ENCODE measurements around the gene NFATC2.

Gene NFATC2

GRCh38 chr20:51412951-51413481, 129.5 kb downstream of the NFATC2 start:
- H3F3A ChIP-seq (ENCODE audit: insufficient read depth) = no peaks in the 10 kb centered on the region
- no peaks in the 10 kb centered on the region for H3K9me3 ChIP-seq (ENCODE audit: insufficient read depth, low read length)
- H3K9ac ChIP-seq (ENCODE audit: low read length) = no peak overlapping the region
- H3K4me2 ChIP-seq (ENCODE audit: low read depth, low read length, poor library complexity, severe bottlenecking) = no peak overlapping the region
- no peak overlapping the region for H3K27ac ChIP-seq (ENCODE audit: low read depth, low read length)
- no peaks in the 10 kb centered on the region for H3K36me3 ChIP-seq (ENCODE audit: low read length)
- no peak for TF ChIP-seq EZH2phosphoT487 (conservative IDR thresholded peaks at IDR 0.05; ENCODE audit: low read length)
- TF ChIP-seq, protein P1, sequence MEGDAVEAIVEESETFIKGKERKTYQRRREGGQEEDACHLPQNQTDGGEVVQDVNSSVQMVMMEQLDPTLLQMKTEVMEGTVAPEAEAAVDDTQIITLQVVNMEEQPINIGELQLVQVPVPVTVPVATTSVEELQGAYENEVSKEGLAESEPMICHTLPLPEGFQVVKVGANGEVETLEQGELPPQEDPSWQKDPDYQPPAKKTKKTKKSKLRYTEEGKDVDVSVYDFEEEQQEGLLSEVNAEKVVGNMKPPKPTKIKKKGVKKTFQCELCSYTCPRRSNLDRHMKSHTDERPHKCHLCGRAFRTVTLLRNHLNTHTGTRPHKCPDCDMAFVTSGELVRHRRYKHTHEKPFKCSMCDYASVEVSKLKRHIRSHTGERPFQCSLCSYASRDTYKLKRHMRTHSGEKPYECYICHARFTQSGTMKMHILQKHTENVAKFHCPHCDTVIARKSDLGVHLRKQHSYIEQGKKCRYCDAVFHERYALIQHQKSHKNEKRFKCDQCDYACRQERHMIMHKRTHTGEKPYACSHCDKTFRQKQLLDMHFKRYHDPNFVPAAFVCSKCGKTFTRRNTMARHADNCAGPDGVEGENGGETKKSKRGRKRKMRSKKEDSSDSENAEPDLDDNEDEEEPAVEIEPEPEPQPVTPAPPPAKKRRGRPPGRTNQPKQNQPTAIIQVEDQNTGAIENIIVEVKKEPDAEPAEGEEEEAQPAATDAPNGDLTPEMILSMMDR (IDR thresholded peaks at IDR 0.05; ENCODE audit: insufficient read depth, low read length, poor library complexity, severe bottlenecking) = no peak
- H4K20me1 ChIP-seq (ENCODE audit: low read depth, low read length) = no peaks in the 10 kb centered on the region
- no peak overlapping the region for H2AFZ ChIP-seq (ENCODE audit: low read depth, low read length, severe bottlenecking)
- H3K4me3 ChIP-seq (ENCODE audit: insufficient read depth, low read length, poor library complexity, severe bottlenecking) = no peak overlapping the region
- H3K9me2 ChIP-seq (replicated peaks; ENCODE audit: insufficient read depth, low read length) = no peaks in the 10 kb centered on the region
- no peaks in the 10 kb centered on the region for H3K27me3 ChIP-seq (ENCODE audit: low read length)
- no peaks in the 10 kb centered on the region for H3K79me2 ChIP-seq (ENCODE audit: insufficient read depth, low read length)

DNA sequence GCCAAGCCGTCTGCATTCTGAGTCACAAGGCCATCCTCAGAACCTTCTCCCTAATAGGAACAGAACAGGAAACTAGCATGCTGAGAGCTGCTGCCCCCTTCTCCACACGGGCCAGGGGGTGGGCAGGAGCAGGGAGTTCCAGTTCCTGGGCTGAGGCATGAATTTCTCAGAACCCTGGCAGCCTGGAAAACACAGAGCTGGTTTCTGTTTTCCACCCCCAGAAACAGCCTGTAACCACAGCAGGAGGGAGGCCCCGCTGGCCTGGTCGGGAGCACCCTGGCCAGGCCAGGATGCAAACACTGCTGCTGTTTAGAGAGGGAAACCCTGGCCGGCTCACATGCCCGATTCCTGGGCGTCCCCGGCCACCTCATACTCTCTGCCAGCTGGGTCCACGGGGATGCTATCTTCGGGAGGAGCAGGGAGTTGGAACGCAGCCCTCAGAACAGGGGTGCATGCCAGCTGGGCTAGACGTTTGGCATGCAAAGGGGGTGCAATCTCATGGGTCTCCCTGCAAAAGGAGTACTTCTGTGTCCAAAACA, 130.1 kb downstream of the NFATC2 start:
- Histone ChIP-seq H3F3A (ENCODE audit: insufficient read depth) (no peaks in the 10 kb centered on the region), H3K9me2 (replicated peaks; ENCODE audit: insufficient read depth, low read length) (no peaks in the 10 kb centered on the region), H3K27ac (ENCODE audit: low read depth, low read length) (no peak overlapping the region), H3K4me3 (ENCODE audit: insufficient read depth, low read length, poor library complexity, severe bottlenecking) (no peak overlapping the region), H4K20me1 (ENCODE audit: low read depth, low read length) (no peaks in the 10 kb centered on the region), H3K9me3 (ENCODE audit: insufficient read depth, low read length) (no peaks in the 10 kb centered on the region), H3K36me3 (ENCODE audit: low read length) (no peaks in the 10 kb centered on the region), H3K79me2 (ENCODE audit: insufficient read depth, low read length) (no peaks in the 10 kb centered on the region), H3K27me3 (ENCODE audit: low read length) (no peaks in the 10 kb centered on the region), H2AFZ (ENCODE audit: low read depth, low read length, severe bottlenecking) (no peak overlapping the region), H3K9ac (ENCODE audit: low read length) (no peak overlapping the region), H3K4me2 (ENCODE audit: low read depth, low read length, poor library complexity, severe bottlenecking) (no peak overlapping the region)
- no peak for TF ChIP-seq EZH2phosphoT487 (conservative IDR thresholded peaks at IDR 0.05; ENCODE audit: low read length)
- TF ChIP-seq, protein P1 (IDR thresholded peaks at IDR 0.05; ENCODE audit: insufficient read depth, low read length, poor library complexity, severe bottlenecking) = no peak

DNA sequence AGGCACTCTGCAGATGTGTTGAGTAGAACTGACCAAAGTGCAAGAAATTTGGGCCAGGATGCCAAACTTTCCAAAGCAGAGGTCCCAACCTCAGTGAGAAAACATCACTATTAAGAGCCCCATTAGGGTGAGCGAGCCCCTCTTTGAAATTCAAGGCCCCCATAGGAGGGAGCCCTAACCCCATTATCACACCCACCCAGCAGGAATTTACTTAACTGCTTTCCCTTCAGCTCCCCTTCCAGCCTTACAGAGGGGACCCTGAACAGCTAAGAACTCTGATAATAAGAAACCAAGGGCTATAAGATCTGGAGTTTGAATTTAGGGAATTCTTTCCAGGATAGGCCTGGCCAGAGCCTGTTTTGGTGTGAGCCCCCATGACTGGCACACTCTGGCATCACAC, 130.6 kb downstream of the NFATC2 start:
- no peaks in the 10 kb centered on the region for H3K79me2 ChIP-seq (ENCODE audit: insufficient read depth, low read length)
- no peaks in the 10 kb centered on the region for H3K9me3 ChIP-seq (ENCODE audit: insufficient read depth, low read length)
- H2AFZ ChIP-seq (ENCODE audit: low read depth, low read length, severe bottlenecking) = no peak overlapping the region
- H3K9me2 ChIP-seq (replicated peaks; ENCODE audit: insufficient read depth, low read length) = no peaks in the 10 kb centered on the region
- no peak for TF ChIP-seq EZH2phosphoT487 (conservative IDR thresholded peaks at IDR 0.05; ENCODE audit: low read length)
- TF ChIP-seq, protein P1 (IDR thresholded peaks at IDR 0.05; ENCODE audit: insufficient read depth, low read length, poor library complexity, severe bottlenecking) = no peak
- H3K36me3 ChIP-seq (ENCODE audit: low read length) = no peaks in the 10 kb centered on the region
- H3K9ac ChIP-seq (ENCODE audit: low read length) = no peak overlapping the region
- H3K27ac ChIP-seq (ENCODE audit: low read depth, low read length) = no peak overlapping the region
- no peak overlapping the region for H3K4me2 ChIP-seq (ENCODE audit: low read depth, low read length, poor library complexity, severe bottlenecking)
- H3F3A ChIP-seq (ENCODE audit: insufficient read depth) = no peaks in the 10 kb centered on the region
- no peak overlapping the region for H3K4me3 ChIP-seq (ENCODE audit: insufficient read depth, low read length, poor library complexity, severe bottlenecking)
- no peaks in the 10 kb centered on the region for H4K20me1 ChIP-seq (ENCODE audit: low read depth, low read length)
- H3K27me3 ChIP-seq (ENCODE audit: low read length) = no peaks in the 10 kb centered on the region

Measured in SU-DHL-6 (cell line).